ENCODE measurements around the gene ARHGAP30.

DNA sequence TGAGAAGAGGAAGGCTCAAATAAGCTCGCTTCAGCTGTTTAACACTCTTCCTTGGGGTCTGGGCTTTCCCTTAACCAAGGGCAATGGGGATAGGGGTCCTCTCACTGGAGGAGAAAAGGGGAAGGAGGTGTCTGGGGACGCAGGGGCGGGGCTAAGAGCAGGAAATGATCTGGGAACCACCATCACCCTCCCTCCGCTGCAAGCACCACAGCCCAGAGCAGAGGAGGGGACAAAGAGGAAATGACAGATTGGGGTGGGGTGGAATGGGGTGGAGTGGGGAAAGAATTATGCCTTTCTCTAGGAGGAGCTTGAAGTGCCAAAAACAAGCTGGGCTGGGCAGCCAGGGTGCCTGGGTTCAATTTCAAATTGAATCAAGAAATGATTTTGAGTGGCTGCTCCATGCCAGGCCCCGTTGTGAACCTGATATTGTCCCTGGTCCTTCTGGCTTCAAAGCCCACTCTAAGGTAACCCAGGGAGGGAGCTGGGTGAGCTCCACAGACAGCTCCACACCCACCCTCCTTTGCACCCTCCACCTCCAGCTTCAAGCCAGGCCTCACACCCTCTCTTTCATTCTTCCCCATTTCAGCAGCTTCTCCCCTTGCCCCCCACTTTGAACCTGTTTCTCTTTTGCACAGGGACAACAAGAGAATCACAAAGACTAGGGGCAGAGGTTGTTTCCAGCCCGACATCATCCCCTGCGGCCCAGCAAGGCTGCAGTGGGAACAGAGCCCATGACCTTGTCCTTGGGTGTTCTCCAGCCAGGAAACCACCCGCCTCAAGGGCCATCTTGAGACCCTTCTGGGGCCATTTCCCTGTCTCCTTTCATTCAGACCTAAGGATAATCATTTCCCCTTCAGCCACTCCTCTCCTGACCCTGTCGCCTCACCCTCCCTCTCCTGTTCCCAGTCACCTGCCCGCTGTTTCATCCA lies 1.1 kb downstream of the ARHGAP30 start:
- TF ChIP-seq TAF1 (IDR thresholded peaks at IDR 0.05; ENCODE audit: low read depth, low read length) (peak; percentile 35; the same call in 1 of the 2 replicates), POLR2AphosphoS5 (IDR thresholded peaks at IDR 0.05; ENCODE audit: low read depth, low read length) (peak; percentile 48), POLR2A (IDR thresholded peaks at IDR 0.05; ENCODE audit: low read depth, low read length) (peak; percentile 72), POU2F2 (IDR thresholded peaks at IDR 0.05; ENCODE audit: low read depth, low read length) (no peak), PAX5 (IDR thresholded peaks at IDR 0.05; ENCODE audit: insufficient read depth, low read length, severe bottlenecking) (no peak), SPI1 (IDR thresholded peaks at IDR 0.05; ENCODE audit: low read depth, low read length) (peak; percentile 71)

All from GM12891 (cell line).